ENCODE measurements around the gene FAHD2A.

The FAHD2A gene

GRCh38 chr2:95381212-95382191, 21.0 kb upstream of the FAHD2A start:
- TF ChIP-seq CTCF (IDR thresholded peaks at IDR 0.05) (no peak), ZFX (IDR thresholded peaks at IDR 0.05; ENCODE audit: borderline replicate concordance) (no peak)
- no peak overlapping the region for H3K27ac ChIP-seq

- H3K27ac ChIP-seq: no peak overlapping the region
- TF ChIP-seq CTCF (IDR thresholded peaks at IDR 0.05): no peak
These were observed 20.3 kb upstream of the FAHD2A start for GRCh38 chr2:95382192-95382591.

GRCh38 chr2:95382686-95383634, 19.5 kb upstream of the FAHD2A start:
- H3K27ac ChIP-seq: no peak overlapping the region
- TF ChIP-seq ZFX (IDR thresholded peaks at IDR 0.05; ENCODE audit: borderline replicate concordance): no peak
- TF ChIP-seq CTCF (IDR thresholded peaks at IDR 0.05): no peak

- TF ChIP-seq CTCF (IDR thresholded peaks at IDR 0.05): no peak
- TF ChIP-seq ZFX (IDR thresholded peaks at IDR 0.05; ENCODE audit: borderline replicate concordance): no peak
These were observed 18.9 kb upstream of the FAHD2A start for GRCh38 chr2:95383635-95384027.

GRCh38 chr2:95384854-95385569, 17.5 kb upstream of the FAHD2A start:
- H3K27ac ChIP-seq: no peak overlapping the region
- no peak for TF ChIP-seq CTCF (IDR thresholded peaks at IDR 0.05)
- TF ChIP-seq ZFX (IDR thresholded peaks at IDR 0.05; ENCODE audit: borderline replicate concordance): no peak

More at GRCh38 chr2:95383635-95384027, 18.9 kb upstream of the FAHD2A start:
- H3K27ac ChIP-seq: no peak overlapping the region

- H3K27ac ChIP-seq: no peak overlapping the region
- TF ChIP-seq CTCF (IDR thresholded peaks at IDR 0.05): no peak
These were observed 16.9 kb upstream of the FAHD2A start for GRCh38 chr2:95385570-95385984.

Data from 22Rv1 (cell line).